ENCODE results near the gene FMN2.

Gene FMN2

GRCh38 chr1:240098534-240098933 is 6.9 kb downstream of the FMN2 start:
- Histone ChIP-seq H2AFZ (ENCODE audit: low read length, unreplicated experiment) (no peak overlapping the region), H3K4me1 (ENCODE audit: control insufficient read depth, insufficient read depth, low read length, unreplicated experiment) (peaks cover 36% of the 10 kb centered on the region), H3K36me3 (ENCODE audit: insufficient read depth, low read length) (no peaks in the 10 kb centered on the region), H3K27ac (ENCODE audit: low read depth, low read length) (no peak overlapping the region), H3K27me3 (ENCODE audit: insufficient read depth, low read length) (no peaks in the 10 kb centered on the region), H3K4me3 (ENCODE audit: low read depth, low read length) (no peak overlapping the region), H3K79me2 (ENCODE audit: control insufficient read depth, insufficient read depth, low read length, unreplicated experiment) (peaks cover 11% of the 10 kb centered on the region)

DNA sequence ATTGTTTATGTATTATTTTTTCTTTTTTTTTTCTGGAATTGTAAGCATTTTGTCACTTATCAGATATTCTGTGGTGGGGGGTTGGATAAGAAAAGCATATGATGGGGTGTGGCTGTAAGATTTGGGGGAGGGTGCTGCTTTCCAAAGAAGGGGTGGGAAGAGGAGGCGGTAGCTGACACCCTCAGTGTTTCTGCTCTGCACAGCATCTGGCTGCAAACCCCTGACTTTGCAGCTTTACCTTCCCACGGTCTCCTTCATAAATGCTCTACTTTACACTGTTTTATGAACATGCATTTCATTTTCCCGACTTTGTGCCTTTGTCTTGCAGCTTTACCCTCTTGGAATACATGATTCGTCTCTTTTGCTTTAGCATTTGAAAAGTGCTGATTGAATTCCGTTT is 7.6 kb downstream of the FMN2 start:
- H3K4me3 ChIP-seq (ENCODE audit: low read depth, low read length) = peak overlapping the region; percentile 44; the same call in 1 of the 2 replicates
- H3K36me3 ChIP-seq (ENCODE audit: insufficient read depth, low read length) = no peaks in the 10 kb centered on the region
- H2AFZ ChIP-seq (ENCODE audit: low read length, unreplicated experiment) = no peak overlapping the region
- H3K4me1 ChIP-seq (ENCODE audit: control insufficient read depth, insufficient read depth, low read length, unreplicated experiment) = peaks cover 36% of the 10 kb centered on the region
- peak overlapping the region; percentile 58; the same call in 1 of the 2 replicates for H3K27ac ChIP-seq (ENCODE audit: low read depth, low read length)
- peaks cover 8% of the 10 kb centered on the region for H3K79me2 ChIP-seq (ENCODE audit: control insufficient read depth, insufficient read depth, low read length, unreplicated experiment)
- no peaks in the 10 kb centered on the region for H3K27me3 ChIP-seq (ENCODE audit: insufficient read depth, low read length)

DNA sequence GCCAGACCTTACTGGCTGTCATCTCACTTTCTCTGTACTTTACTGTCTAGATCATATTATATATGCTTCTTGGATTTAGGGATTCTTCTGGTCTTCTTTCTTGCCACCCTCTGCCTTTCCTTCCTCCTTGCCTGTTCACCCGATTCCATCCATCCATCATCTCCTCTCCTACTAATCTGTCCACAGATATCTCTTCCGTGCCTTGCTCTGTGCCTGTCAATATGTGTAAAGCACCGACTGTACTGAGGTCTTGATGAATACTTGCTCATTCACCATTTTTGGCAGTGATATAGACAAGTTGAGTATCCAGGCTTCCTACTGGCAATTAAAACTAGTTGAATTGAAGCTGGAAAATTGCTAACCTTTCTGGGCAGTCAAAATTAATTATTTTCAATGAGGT is 8.1 kb downstream of the FMN2 start:
- no peak overlapping the region for H2AFZ ChIP-seq (ENCODE audit: low read length, unreplicated experiment)
- no peaks in the 10 kb centered on the region for H3K27me3 ChIP-seq (ENCODE audit: insufficient read depth, low read length)
- H3K36me3 ChIP-seq (ENCODE audit: insufficient read depth, low read length) = no peaks in the 10 kb centered on the region
- H3K27ac ChIP-seq (ENCODE audit: low read depth, low read length) = peak overlapping the region; percentile 58
- H3K4me3 ChIP-seq (ENCODE audit: low read depth, low read length) = peak overlapping the region; percentile 44; the same call in 1 of the 2 replicates
- H3K4me1 ChIP-seq (ENCODE audit: control insufficient read depth, insufficient read depth, low read length, unreplicated experiment) = peaks cover 36% of the 10 kb centered on the region
- H3K79me2 ChIP-seq (ENCODE audit: control insufficient read depth, insufficient read depth, low read length, unreplicated experiment) = peaks cover 8% of the 10 kb centered on the region

DNA sequence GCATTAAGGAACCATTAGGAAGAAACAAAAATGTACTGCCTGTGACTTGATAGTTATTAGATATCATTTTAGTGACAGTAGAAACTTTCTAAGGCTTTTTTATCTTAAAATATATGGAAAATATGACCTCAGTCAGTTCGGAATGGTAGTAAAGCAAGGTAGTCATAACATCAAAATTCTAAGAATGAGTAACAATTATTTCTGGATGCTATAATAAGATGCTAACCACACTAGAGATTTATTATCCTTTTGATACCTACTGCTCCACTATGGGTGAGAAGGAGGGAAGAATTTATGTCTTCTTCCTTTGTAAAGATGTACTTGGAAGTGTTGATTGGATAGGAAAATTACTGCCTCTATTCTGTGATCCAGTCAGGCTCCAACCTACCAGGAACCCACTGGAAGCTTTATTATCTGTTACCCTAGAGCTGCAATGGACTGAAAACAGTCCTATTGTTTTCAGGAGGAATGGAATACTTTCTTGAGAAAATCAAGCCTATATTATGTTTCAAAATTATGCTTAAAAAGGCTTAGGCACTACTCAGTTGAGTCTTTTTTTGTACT is 8.8 kb downstream of the FMN2 start:
- Histone ChIP-seq H3K4me3 (ENCODE audit: low read depth, low read length) (0 out of 2 replicates have a peak overlapping the region, but pooled peaks have one; percentile 44), H3K79me2 (ENCODE audit: control insufficient read depth, insufficient read depth, low read length, unreplicated experiment) (peaks cover 8% of the 10 kb centered on the region), H3K4me1 (ENCODE audit: control insufficient read depth, insufficient read depth, low read length, unreplicated experiment) (peaks cover 35% of the 10 kb centered on the region), H3K27me3 (ENCODE audit: insufficient read depth, low read length) (no peaks in the 10 kb centered on the region), H2AFZ (ENCODE audit: low read length, unreplicated experiment) (no peak overlapping the region), H3K36me3 (ENCODE audit: insufficient read depth, low read length) (no peaks in the 10 kb centered on the region), H3K27ac (ENCODE audit: low read depth, low read length) (peak overlapping the region; percentile 58)

DNA sequence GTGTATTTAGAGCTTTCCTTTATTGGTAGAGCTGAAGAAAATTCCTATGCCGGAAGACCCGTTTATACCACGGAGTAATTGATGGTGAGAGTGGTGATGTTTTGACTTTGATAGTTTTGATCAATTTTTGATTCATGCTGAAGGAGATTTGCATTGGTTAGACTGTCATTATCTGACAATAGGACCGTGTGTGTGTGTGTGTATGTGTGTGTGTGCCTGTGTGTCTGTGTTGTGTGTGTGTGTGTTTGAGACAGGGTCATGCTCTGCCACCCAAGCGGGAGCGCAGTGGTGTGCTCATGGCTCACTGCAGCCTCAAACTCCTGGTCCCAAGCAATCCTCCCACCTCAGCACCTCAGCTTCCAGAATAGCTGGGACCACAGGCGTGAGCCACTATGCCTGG is 9.6 kb downstream of the FMN2 start:
- peaks cover 27% of the 10 kb centered on the region for H3K4me1 ChIP-seq (ENCODE audit: control insufficient read depth, insufficient read depth, low read length, unreplicated experiment)
- no peaks in the 10 kb centered on the region for H3K27me3 ChIP-seq (ENCODE audit: insufficient read depth, low read length)
- peak overlapping the region; percentile 58; the same call in 1 of the 2 replicates for H3K27ac ChIP-seq (ENCODE audit: low read depth, low read length)
- H2AFZ ChIP-seq (ENCODE audit: low read length, unreplicated experiment) = peak overlapping the region; percentile 44
- H3K4me3 ChIP-seq (ENCODE audit: low read depth, low read length) = peak overlapping the region; percentile 44
- H3K36me3 ChIP-seq (ENCODE audit: insufficient read depth, low read length) = no peaks in the 10 kb centered on the region
- H3K79me2 ChIP-seq (ENCODE audit: control insufficient read depth, insufficient read depth, low read length, unreplicated experiment) = peaks cover 8% of the 10 kb centered on the region

- Histone ChIP-seq H3K4me3 (ENCODE audit: low read depth, low read length) (peak overlapping the region; percentile 44), H3K4me1 (ENCODE audit: control insufficient read depth, insufficient read depth, low read length, unreplicated experiment) (peaks cover 23% of the 10 kb centered on the region), H3K36me3 (ENCODE audit: insufficient read depth, low read length) (no peaks in the 10 kb centered on the region), H3K79me2 (ENCODE audit: control insufficient read depth, insufficient read depth, low read length, unreplicated experiment) (peaks cover 8% of the 10 kb centered on the region), H3K27me3 (ENCODE audit: insufficient read depth, low read length) (no peaks in the 10 kb centered on the region), H2AFZ (ENCODE audit: low read length, unreplicated experiment) (peak overlapping the region; percentile 44), H3K27ac (ENCODE audit: low read depth, low read length) (no peak overlapping the region)
Observed at GRCh38 chr1:240101737-240102136, 10.1 kb downstream of the FMN2 start.

DNA sequence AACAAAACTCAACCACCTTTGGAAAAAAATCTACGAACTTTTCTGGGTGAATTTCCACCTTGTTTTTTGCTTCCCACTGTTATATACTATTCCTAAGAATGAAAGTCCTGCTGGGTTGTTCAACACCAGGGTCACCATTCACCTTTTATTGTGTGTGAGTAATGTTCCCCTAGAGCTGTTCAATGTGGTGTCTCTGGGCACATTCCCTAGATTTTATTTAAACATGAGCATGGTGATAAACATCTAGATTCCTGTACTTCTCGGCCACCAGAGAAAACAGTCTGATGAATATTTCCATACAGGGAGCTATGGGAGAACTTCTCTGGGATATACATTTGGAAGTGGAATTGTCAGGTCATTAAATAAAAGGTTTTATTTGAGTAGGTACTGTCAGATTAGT is 13.0 kb downstream of the FMN2 start:
- Histone ChIP-seq H3K79me2 (ENCODE audit: control insufficient read depth, insufficient read depth, low read length, unreplicated experiment) (peaks cover 8% of the 10 kb centered on the region), H2AFZ (ENCODE audit: low read length, unreplicated experiment) (no peak overlapping the region), H3K4me1 (ENCODE audit: control insufficient read depth, insufficient read depth, low read length, unreplicated experiment) (peaks cover 18% of the 10 kb centered on the region), H3K4me3 (ENCODE audit: low read depth, low read length) (no peak overlapping the region), H3K27me3 (ENCODE audit: insufficient read depth, low read length) (no peaks in the 10 kb centered on the region), H3K36me3 (ENCODE audit: insufficient read depth, low read length) (no peaks in the 10 kb centered on the region), H3K27ac (ENCODE audit: low read depth, low read length) (no peak overlapping the region)

- Histone ChIP-seq H3K27ac (ENCODE audit: low read depth, low read length) (no peak overlapping the region), H3K4me3 (ENCODE audit: low read depth, low read length) (no peak overlapping the region), H3K27me3 (ENCODE audit: insufficient read depth, low read length) (no peaks in the 10 kb centered on the region), H2AFZ (ENCODE audit: low read length, unreplicated experiment) (no peak overlapping the region), H3K79me2 (ENCODE audit: control insufficient read depth, insufficient read depth, low read length, unreplicated experiment) (peaks cover 3% of the 10 kb centered on the region), H3K36me3 (ENCODE audit: insufficient read depth, low read length) (no peaks in the 10 kb centered on the region), H3K4me1 (ENCODE audit: control insufficient read depth, insufficient read depth, low read length, unreplicated experiment) (no peaks in the 10 kb centered on the region)
Observed at GRCh38 chr1:240107058-240107684, 15.5 kb downstream of the FMN2 start.

- no peaks in the 10 kb centered on the region for H3K27me3 ChIP-seq (ENCODE audit: insufficient read depth, low read length)
- H3K79me2 ChIP-seq (ENCODE audit: control insufficient read depth, insufficient read depth, low read length, unreplicated experiment) = no peaks in the 10 kb centered on the region
- no peaks in the 10 kb centered on the region for H3K4me1 ChIP-seq (ENCODE audit: control insufficient read depth, insufficient read depth, low read length, unreplicated experiment)
- no peaks in the 10 kb centered on the region for H3K36me3 ChIP-seq (ENCODE audit: insufficient read depth, low read length)
- no peak overlapping the region for H3K4me3 ChIP-seq (ENCODE audit: low read depth, low read length)
- no peak overlapping the region for H2AFZ ChIP-seq (ENCODE audit: low read length, unreplicated experiment)
- no peak overlapping the region for H3K27ac ChIP-seq (ENCODE audit: low read depth, low read length)
Observed at GRCh38 chr1:240109130-240109529, 17.4 kb downstream of the FMN2 start.

DNA sequence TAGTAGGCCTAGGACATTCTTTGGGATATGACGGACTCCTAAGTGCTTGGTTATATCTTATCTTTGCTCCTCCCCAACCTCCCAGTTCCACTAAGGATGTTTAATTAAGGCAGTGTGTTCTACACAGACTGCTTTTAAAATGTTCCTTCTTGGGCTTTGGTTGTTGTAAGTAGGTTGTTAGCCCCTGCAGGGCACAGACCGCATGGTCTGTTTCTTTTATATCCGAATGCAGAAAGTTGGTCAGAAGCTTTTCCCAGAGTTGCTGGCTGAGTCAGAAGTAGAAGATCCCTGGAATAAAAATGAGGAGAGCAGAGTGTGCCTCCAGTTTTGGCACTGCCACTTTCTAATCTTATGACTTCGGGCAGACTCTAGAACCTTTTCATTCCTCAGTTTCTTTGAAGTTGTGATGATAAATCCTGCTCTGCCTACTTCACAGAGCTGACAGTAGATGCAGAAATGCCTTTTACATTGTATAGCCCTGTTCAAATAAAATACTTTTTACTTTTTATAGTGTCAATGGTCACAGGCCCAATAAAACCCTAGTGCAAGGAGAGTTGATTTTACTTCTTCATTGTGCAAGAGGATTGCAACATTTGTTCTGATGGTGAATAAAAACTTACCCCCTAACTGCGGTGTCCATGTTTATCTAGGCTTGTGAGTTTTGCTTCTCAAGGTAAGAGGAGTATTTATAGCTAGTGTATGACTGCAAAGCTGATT is 18.4 kb downstream of the FMN2 start:
- no peaks in the 10 kb centered on the region for H3K36me3 ChIP-seq (ENCODE audit: insufficient read depth, low read length)
- H3K79me2 ChIP-seq (ENCODE audit: control insufficient read depth, insufficient read depth, low read length, unreplicated experiment) = no peaks in the 10 kb centered on the region
- H3K27ac ChIP-seq (ENCODE audit: low read depth, low read length) = no peak overlapping the region
- H2AFZ ChIP-seq (ENCODE audit: low read length, unreplicated experiment) = no peak overlapping the region
- H3K4me1 ChIP-seq (ENCODE audit: control insufficient read depth, insufficient read depth, low read length, unreplicated experiment) = no peaks in the 10 kb centered on the region
- H3K4me3 ChIP-seq (ENCODE audit: low read depth, low read length) = no peak overlapping the region
- H3K27me3 ChIP-seq (ENCODE audit: insufficient read depth, low read length) = no peaks in the 10 kb centered on the region

- Histone ChIP-seq H3K4me1 (ENCODE audit: control insufficient read depth, insufficient read depth, low read length, unreplicated experiment) (no peaks in the 10 kb centered on the region), H3K79me2 (ENCODE audit: control insufficient read depth, insufficient read depth, low read length, unreplicated experiment) (no peaks in the 10 kb centered on the region), H3K27me3 (ENCODE audit: insufficient read depth, low read length) (no peaks in the 10 kb centered on the region), H3K4me3 (ENCODE audit: low read depth, low read length) (no peak overlapping the region), H3K27ac (ENCODE audit: low read depth, low read length) (no peak overlapping the region), H3K36me3 (ENCODE audit: insufficient read depth, low read length) (no peaks in the 10 kb centered on the region), H2AFZ (ENCODE audit: low read length, unreplicated experiment) (no peak overlapping the region)
Observed at GRCh38 chr1:240111558-240111957, 19.9 kb downstream of the FMN2 start.

Data from ACC112 (cell line).